D721Med (cell line): ENCODE results near the gene CHST4.
A peak's percentile ranks its signal among the peaks of the same experiment; 100 is the strongest.

Experiments used
- DNase-seq: peaks from one replicate; pipeline ENCODE4 v3.0.0; 2011; ENCODE audit warnings: low spot score; ENCODE audit not compliant: insufficient read length
- FAIRE-seq: peaks from 2 replicates; lab custom pipeline; 2011; peaks lifted over from hg19 to GRCh38; lab: Jason Lieb, UNC
- CTCF ChIP-seq: IDR thresholded peaks from 2 replicates; pipeline ENCODE4 v1.5.1; 2012; ENCODE audit warnings: mild to moderate bottlenecking, control low read depth; ENCODE audit not compliant: insufficient read depth; ENCODE audit errors: missing control alignments

CHST4 gene

GRCh38 chr16:71526111-71526631 is at the start of gene CHST4:
Gene CHST4 (plus strand): TSS chr16:71526426. CDS start chr16:71536678, 10,252 bp downstream.
- no peak for FAIRE-seq
- DNase-seq: no peak
- no peak for TF ChIP-seq CTCF

- DNase-seq (no peak), FAIRE-seq (no peak)
- TF ChIP-seq CTCF: no peak
Observed at GRCh38 chr16:71476457-71477124, 49.6 kb upstream of the CHST4 start.

DNA sequence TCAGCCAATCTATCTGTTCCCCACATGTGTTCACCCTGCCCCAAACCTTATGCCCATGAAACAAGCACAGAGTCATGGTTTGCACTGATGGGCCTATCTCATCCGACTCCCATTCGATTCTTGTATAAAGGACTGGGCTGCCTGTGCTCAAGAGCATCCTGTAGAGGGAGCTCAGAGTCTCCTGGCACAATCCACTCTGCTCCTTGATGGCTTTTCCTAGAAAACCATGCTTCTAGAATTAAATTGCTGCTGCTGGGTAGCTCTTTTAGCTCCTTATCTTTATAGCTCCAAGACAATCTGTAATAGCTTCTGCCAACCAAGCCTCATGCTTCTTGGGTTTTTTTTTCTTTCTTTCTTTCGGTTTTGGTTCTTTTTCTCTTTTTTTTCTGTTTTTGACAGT is 46.8 kb upstream of the CHST4 start:
- DNase-seq (no peak), FAIRE-seq (no peak)
- peak; percentile 57 for TF ChIP-seq CTCF

GRCh38 chr16:71480956-71481355 is 45.3 kb upstream of the CHST4 start:
- no peak for TF ChIP-seq CTCF
- FAIRE-seq (no peak), DNase-seq (no peak)

DNA sequence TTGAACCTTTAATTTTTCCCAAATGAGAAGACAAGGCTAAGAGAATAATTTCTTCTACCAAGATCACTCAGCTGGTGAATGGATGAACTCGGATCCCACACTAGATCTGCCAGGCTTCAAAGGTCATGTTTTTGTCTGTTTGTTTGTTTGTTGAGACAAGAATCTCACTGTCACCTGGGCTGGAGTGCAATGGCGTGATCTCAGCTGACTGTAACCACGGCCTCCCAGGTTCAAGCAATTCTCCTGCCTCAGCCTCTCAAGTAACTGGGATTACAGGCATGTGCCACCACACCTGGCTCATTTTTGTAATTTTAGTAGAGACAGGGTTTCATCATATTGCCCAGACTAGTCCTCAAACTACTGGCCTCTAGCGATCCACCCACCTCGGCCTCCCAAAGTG is 43.7 kb upstream of the CHST4 start:
- no peak for DNase-seq
- no peak for FAIRE-seq
- TF ChIP-seq CTCF: no peak

DNA sequence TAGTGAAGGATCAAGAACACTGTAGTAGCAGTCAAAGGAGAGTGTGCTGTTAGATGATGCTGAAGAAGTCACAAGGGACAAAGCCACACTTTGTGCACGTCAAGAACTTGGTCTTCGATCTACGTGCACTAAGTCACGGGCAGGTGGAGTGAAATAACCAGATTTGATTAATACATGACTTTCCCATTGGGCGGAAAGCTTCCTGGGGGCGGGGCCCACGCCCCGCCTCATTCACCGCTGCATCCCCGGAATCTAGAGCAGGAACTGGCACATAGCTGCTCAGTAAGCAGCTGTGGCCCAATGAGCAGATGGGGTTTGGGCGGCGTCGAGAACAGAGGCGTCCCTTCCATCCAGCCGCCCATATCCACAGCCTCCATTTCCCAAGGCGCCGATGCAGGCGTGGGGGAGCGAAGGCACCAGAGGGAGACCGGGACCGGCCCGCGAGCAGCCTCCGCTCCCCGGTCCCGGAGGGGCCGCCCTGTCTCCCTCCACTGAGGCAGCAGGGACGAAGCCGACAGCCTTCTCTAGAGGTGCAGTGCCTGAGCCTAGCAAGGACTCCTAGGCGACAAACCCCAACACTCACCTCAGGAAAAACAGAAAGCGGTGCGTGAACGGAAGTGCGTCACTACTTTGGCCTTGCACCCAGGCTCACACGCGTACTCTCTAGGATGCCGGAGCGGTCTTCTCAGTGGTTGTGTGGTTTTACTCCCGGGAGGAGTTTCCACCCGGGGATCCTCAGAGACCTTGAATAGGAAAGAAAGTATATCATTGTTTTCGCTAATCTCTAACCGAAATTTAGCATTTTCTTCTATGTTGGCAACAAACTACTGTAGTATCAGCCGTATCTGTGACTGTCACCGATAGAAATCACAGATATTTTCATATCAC is 42.0 kb upstream of the CHST4 start:
- DNase-seq (no peak), FAIRE-seq (no peak)

More for the DNA sequence above, 42.0 kb upstream of the CHST4 start:
- TF ChIP-seq CTCF: no peak
